Fibroblast of lung (primary cell): ENCODE measurements around the gene QDPR.

Experiments used
- EZH2 ChIP-seq: IDR thresholded peaks from 2 replicates; pipeline ENCODE4 v1.5.1; 2012; ENCODE audit warnings: low read length, control low read depth, mild to moderate bottlenecking; ENCODE audit errors: missing control alignments
- TF ChIP-seq, protein P1 (sequence below), 2 donors: IDR thresholded peaks in 1 of 2; conservative IDR thresholded peaks in 1 of 2; 1 replicate in 1 of 2; 2 replicates in 1 of 2; pipeline ENCODE4 v1.5.1; 2011 to 2012; ENCODE audit warnings: low read length in 2 of 2, control low read depth in 1 of 2, inconsistent platforms in 1 of 2, low read depth in 1 of 2, mild to moderate bottlenecking in 1 of 2

GRCh38 chr4:17514865-17515264 is 3.0 kb upstream of the QDPR start, which contains the start of gene CLRN2:
- TF ChIP-seq, protein P1, sequence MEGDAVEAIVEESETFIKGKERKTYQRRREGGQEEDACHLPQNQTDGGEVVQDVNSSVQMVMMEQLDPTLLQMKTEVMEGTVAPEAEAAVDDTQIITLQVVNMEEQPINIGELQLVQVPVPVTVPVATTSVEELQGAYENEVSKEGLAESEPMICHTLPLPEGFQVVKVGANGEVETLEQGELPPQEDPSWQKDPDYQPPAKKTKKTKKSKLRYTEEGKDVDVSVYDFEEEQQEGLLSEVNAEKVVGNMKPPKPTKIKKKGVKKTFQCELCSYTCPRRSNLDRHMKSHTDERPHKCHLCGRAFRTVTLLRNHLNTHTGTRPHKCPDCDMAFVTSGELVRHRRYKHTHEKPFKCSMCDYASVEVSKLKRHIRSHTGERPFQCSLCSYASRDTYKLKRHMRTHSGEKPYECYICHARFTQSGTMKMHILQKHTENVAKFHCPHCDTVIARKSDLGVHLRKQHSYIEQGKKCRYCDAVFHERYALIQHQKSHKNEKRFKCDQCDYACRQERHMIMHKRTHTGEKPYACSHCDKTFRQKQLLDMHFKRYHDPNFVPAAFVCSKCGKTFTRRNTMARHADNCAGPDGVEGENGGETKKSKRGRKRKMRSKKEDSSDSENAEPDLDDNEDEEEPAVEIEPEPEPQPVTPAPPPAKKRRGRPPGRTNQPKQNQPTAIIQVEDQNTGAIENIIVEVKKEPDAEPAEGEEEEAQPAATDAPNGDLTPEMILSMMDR (conservative IDR thresholded peaks at IDR 0.05 in 1 of 2, IDR thresholded peaks at IDR 0.05 in 1 of 2; ENCODE audit: low read depth in 1 of 2, low read length in 2 of 2), result no peak
- no peak for TF ChIP-seq EZH2
